Measurements from ENCODE around the gene CYB561D2.

Gene CYB561D2

DNA sequence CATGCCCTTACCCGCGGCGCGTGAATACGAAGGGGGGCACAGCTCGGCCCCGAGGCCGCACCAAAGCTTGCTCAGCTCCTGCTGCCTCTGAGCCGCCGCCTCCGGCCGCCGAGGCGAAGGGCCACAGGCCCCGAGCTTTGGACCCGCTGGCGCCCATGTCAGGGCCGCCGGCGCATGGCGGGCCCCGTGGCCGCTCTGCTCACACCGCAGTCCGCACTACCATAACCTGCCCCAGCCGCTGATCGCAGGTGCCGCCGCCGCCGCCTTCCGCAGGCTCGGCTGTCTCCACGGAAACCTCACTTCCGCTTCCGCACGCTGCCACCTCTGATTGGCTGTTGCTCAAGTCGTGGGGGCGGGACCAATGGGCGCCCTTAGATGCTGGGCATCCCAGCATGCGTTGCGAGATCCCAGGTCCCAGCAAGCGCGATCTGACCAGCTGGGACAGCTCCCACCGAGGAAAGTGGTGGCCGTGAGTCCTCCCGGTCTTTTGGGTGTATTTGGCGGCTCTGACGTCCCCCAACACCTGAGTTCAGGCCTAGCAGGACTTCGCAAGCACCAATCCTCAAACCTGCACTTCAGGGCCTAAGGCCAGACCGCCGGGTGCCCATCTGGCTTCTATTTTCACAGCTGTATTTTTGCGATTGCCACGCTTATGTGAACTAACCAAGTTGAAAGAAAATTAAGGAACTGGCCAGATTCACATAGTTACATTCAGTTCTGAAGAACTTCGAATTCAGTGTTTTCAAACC is 22.5 kb upstream of the CYB561D2 start, which contains the start of gene TUSC2:
Gene TUSC2, minus strand, starts transcription at position 281 of the 749 bp plus-strand sequence. Its CDS starts 124 bp downstream, at position 157.
- DNase-seq (peak; percentile 92), ATAC-seq (replicated peaks) (peak; percentile 94 to 96)
- Mint-ChIP-seq H3K4me3 (peak within 1 kb of the TSS; percentile 93 to 95), H3K9me3 (no peaks in the 10 kb centered on the region), H3K4me1 (peaks cover 21 to 72% of the 10 kb centered on the region in 2 donors), H3K27me3 (no peaks in the 10 kb centered on the region), H3K27ac (peak within 1 kb of the TSS; percentile 94), H3K36me3 (peaks cover 32 to 43% of the 10 kb centered on the region in 2 donors)

DNA sequence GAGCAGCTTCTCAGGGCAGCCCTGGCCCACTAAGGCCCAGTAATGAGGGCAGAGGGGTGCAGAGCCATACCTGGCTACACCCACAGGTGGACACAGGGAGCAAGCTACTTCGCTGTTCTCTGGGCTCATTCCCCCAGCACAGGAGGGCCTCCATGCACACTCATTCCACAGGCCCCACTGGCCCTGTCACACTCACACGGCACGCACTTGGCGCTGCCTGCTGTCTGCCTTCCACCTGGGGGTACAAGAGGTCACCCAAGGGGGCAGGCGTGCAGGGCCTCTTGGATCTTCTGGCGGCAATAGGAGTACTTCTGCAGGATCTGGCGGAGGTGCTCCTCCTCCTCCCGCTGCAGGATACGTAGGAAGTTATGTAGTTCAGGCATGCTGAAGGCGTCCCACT is 20.3 kb upstream of the CYB561D2 start:
- no peak overlapping the region for H3K27ac Mint-ChIP-seq
- H3K4me1 Mint-ChIP-seq = peaks cover 25 to 69% of the 10 kb centered on the region in 2 donors
- ATAC-seq (replicated peaks) (no peak), DNase-seq (no peak)
- peaks cover 36 to 39% of the 10 kb centered on the region in 2 donors for H3K36me3 Mint-ChIP-seq
- H3K27me3 Mint-ChIP-seq = no peaks in the 10 kb centered on the region
- H3K4me3 Mint-ChIP-seq = no peak overlapping the region
- no peaks in the 10 kb centered on the region for H3K9me3 Mint-ChIP-seq

DNA sequence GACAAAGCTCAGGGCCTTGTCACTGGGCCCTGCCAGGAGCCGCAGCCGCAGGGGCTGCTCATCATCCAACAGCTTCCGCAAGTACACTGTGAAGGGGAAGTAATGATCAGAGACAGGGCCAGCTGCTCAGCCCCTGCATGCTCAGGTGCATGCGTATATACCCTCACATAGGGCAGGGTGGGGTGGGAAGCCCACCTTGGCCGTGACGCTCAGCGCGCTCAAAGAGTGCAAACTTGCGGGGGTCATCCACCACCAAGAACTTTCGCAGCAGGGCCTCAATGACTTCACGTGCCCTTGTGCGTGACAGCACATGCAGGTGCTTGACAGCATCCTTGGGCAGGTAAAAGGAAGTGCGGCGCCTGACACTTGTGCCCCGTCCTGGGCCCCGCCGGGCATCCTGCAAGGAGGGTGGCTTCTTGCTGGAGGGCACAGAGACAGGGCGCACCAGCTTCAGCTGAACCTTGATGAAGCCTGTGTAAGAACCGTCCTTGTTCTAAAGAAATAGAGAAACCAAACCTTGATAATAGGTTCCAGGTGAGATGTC is 19.2 kb upstream of the CYB561D2 start:
- no peaks in the 10 kb centered on the region for H3K9me3 Mint-ChIP-seq
- H3K27me3 Mint-ChIP-seq = no peaks in the 10 kb centered on the region
- DNase-seq = no peak
- no peak overlapping the region for H3K4me3 Mint-ChIP-seq
- no peak for ATAC-seq (replicated peaks)
- H3K36me3 Mint-ChIP-seq = peaks cover 35 to 45% of the 10 kb centered on the region in 2 donors
- H3K4me1 Mint-ChIP-seq = peaks cover 29 to 69% of the 10 kb centered on the region in 2 donors
- H3K27ac Mint-ChIP-seq = no peak overlapping the region

DNA sequence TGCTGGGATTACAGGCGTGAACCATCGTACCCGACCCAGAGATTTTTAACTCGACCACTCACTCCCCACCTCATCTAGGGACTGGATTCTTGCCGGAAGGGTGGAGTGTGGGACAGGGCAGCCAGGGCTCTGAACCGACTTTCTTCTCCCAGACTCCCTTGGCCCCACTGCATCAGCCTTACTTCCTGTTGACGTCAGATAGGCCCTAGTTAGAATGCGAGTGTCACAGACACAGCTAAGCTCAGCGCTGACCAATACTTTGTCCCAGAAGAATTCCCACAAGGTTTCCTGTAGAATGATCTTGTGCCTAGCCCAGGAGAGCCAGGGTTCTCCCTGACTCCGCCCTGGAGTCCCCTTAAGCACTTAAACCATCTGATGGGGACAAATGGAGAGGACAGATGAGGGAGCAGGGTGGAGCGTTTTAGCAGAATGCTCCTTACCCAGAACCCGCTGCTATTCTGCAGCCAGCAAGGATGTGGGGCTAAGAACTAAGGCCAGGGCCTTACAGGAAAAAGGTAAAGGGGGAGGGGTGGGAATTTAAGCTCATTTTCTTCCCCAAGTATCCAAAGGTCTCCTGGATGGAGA is 16.8 kb upstream of the CYB561D2 start:
- no peak for DNase-seq
- peaks cover 30 to 60% of the 10 kb centered on the region in 2 donors for H3K4me1 Mint-ChIP-seq
- peak overlapping the region in 1 of 2 donors; percentile 39 for H3K4me3 Mint-ChIP-seq
- no peaks in the 10 kb centered on the region for H3K27me3 Mint-ChIP-seq
- peak overlapping the region; percentile 14 for H3K27ac Mint-ChIP-seq
- H3K36me3 Mint-ChIP-seq = peaks cover 45 to 52% of the 10 kb centered on the region in 2 donors
- ATAC-seq (replicated peaks) = no peak
- H3K9me3 Mint-ChIP-seq = no peaks in the 10 kb centered on the region

DNA sequence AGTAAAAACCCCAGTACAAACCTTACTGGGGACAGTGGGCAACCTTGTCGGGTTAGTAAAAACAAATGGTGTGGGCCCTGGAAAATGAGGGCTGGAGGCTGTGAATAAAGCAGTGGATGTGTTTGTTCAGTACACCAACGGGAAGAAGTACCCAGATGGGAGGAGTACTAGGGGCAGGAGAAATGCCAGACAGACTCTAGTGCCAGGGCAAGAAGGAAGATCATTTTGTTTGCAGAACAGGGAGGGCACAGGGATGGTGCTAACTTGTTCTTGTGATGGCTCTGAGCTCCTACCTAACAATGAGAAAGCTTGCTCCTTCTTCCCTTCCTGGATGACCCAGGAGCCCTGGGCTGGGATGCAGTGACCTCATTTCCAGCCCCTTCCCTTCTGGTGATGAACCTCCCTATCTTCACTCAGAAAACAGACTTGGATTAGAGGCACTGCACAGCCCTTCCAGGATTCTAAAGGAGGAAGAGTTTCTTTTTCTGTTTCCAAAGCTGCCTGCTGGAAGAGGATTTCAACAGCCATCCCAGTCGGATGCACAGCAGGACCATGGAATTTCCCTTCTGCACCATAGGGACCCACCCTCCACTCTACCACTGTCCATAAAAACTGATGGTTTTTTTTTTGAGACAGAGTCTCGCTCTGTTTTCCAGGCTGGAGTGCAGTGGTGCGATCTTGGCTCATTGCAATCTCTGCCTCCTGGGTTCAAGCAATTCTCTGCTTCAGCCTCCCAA is 16.2 kb upstream of the CYB561D2 start:
- no peaks in the 10 kb centered on the region for H3K27me3 Mint-ChIP-seq
- H3K36me3 Mint-ChIP-seq = peaks cover 43 to 57% of the 10 kb centered on the region in 2 donors
- DNase-seq = no peak
- peaks cover 34 to 61% of the 10 kb centered on the region in 2 donors for H3K4me1 Mint-ChIP-seq
- no peak overlapping the region for H3K4me3 Mint-ChIP-seq
- no peak for ATAC-seq (replicated peaks)
- H3K9me3 Mint-ChIP-seq = no peaks in the 10 kb centered on the region
- peak overlapping the region; percentile 14 for H3K27ac Mint-ChIP-seq

DNA sequence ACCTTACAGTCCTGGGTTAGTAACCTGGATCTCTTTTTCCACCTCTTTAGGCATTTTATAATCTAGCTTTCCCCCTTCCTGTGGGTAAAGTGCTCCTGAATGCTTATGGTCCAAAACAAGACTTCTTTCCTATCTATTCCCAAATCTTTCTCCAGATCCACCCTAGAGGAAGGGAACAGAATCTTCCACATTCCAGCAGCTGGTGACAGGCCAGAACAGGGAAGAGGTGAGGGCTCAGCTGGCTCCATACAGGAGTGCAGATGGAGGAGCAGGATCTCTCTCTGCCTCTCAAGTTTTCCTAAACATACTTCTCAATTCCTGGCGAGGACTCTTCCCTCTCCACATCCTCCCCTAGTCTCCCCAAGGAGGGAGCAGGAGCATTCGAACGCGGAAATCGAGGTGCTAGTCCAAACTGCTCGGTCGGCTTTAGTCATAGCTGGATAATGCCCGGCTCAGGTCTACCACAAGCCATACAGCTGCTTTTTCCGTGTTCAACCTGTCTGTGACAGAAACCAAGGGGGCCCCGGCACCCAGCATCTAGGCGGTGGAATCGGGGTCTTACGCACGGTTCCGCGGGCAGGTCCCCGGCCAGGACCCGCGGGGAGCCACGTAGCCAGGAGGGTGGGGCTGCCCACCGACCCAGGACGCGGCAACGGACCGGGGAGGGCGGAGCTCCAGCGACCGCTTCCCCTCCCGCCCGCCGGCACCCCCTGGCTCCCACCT is 14.0 kb upstream of the CYB561D2 start:
- Mint-ChIP-seq H3K36me3 (peaks cover 26 to 50% of the 10 kb centered on the region in 2 donors), H3K27ac (peak overlapping the region; percentile 98), H3K27me3 (no peaks in the 10 kb centered on the region), H3K4me1 (peaks cover 34 to 70% of the 10 kb centered on the region in 2 donors), H3K9me3 (no peaks in the 10 kb centered on the region), H3K4me3 (peak overlapping the region; percentile 90 to 94)
- ATAC-seq (replicated peaks) (peak; percentile 33 to 35), DNase-seq (no peak)

DNA sequence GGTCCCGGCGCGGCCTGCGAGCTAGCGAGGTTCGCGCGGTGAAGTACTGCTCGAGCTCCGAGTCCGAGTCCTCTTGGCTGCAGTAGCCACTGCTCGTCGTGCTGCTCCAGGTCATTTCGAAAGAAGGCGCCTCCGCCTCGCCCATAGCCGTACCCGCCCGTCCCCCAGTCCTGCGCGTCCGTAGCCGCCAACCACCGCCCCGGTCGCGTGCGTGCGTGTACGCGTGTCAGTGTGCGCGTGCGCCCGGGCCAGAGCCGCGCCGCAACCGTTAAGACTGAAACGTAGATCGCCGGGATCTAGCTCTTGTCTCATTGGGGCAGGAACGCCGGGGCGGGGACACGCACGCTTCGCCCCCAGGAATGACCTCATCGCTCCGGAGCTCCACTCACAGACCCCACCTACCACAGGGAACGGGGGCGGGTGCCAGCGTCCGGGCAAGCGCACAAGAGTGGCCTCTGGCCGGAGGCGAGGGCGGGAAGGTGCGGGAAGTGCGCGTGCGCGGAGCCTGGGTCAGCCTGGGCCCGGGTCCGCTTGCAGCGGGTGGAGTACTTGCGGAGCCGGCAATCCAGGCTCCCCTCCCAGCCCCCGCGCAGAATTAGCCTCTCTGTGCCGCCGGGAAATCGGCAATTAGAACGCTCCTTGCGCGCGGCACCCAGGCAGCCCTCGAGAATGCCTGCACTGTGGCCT is 13.3 kb upstream of the CYB561D2 start:
- DNase-seq = peak; percentile 99
- ATAC-seq (replicated peaks) = peak; percentile 79 to 82
- Mint-ChIP-seq H3K27ac (peak overlapping the region; percentile 98), H3K4me3 (peak overlapping the region; percentile 90 to 94), H3K36me3 (peaks cover 26 to 50% of the 10 kb centered on the region in 2 donors), H3K9me3 (no peaks in the 10 kb centered on the region), H3K27me3 (no peaks in the 10 kb centered on the region), H3K4me1 (peaks cover 34 to 77% of the 10 kb centered on the region in 2 donors)

DNA sequence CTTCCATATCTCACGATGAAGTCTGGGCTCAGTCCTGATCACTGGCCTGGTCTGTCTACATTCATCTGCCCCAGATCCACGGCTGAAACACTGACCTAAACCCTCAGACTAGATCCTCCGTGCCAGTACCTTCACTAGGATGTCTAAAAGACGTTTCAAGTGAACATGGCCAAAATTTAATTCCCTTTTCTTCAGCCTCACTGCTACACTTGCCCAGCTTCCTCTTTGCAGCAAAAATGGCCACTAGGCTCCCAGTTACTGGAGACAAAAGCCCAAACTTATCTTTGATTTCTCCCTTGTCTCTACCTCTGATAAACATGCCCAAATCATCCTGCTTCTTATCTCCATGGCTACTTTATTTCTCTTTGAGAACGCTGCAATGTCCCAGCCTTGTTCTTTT is 11.7 kb upstream of the CYB561D2 start:
- H3K9me3 Mint-ChIP-seq = no peaks in the 10 kb centered on the region

DNA sequence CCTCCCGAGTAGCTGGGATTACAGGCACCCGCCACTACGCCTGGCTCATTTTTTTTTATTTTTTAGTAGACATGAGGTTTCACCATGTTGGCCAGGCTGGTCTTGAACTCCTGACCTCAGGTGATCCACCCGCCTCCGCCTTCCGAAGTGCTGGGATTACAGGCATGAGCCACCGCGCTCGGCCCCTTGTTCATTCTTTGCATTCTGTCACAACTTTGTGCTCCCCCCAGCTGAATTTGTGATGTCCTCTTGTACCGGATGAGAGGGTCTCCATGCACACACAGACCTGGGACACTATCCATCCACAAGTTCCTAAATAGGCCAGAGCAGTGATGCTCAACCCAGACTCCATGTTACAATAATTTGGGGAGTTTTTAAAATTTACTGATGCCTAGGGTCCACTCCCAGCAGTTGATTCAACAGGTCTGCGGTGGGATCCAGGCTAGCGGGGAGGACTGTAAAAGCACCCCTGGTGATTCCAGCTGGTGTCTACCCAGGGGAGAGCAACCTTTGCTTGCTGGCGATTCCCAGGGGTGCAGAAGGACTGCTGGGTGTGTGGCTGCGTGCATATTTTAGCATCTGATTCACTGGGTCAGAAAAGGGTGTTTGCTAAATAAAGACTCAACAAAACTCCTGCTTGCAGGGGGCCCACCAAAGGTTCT is 11.0 kb upstream of the CYB561D2 start:
- Mint-ChIP-seq H3K36me3 (peaks cover 16 to 42% of the 10 kb centered on the region in 2 donors), H3K4me3 (peak overlapping the region; percentile 90 to 94), H3K4me1 (peaks cover 32 to 74% of the 10 kb centered on the region in 2 donors), H3K27me3 (no peaks in the 10 kb centered on the region), H3K9me3 (no peaks in the 10 kb centered on the region), H3K27ac (peak overlapping the region; percentile 98)
- DNase-seq = no peak
- no peak for ATAC-seq (replicated peaks)

More for the DNA sequence above, 11.7 kb upstream of the CYB561D2 start:
- Mint-ChIP-seq H3K4me1 (peaks cover 37 to 79% of the 10 kb centered on the region in 2 donors), H3K27me3 (no peaks in the 10 kb centered on the region), H3K4me3 (peak overlapping the region; percentile 90 to 94), H3K27ac (peak overlapping the region; percentile 98), H3K36me3 (peaks cover 21 to 47% of the 10 kb centered on the region in 2 donors)
- DNase-seq (no peak), ATAC-seq (replicated peaks) (no peak)

DNA sequence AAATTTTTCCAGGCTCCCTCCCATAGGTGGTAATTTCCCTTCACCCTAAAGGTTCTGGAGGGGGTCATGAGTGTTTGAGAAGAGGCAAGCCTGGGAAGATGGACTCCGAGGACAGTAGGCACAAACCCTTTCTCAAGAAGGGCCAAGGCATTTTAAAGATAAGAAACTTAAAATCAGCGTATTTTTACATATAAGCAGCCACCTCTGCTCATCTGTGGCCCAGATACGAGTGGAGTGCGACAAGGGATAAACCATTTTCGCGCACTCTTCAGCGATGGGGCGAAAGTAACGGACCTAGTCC is 10.6 kb upstream of the CYB561D2 start:
- DNase-seq (no peak), ATAC-seq (replicated peaks) (peak in 1 of 2 donors; percentile 0)
- peaks cover 16 to 42% of the 10 kb centered on the region in 2 donors for H3K36me3 Mint-ChIP-seq
- H3K4me3 Mint-ChIP-seq = peak overlapping the region; percentile 90 to 94
- no peaks in the 10 kb centered on the region for H3K9me3 Mint-ChIP-seq
- H3K27me3 Mint-ChIP-seq = no peaks in the 10 kb centered on the region
- H3K4me1 Mint-ChIP-seq = peaks cover 30 to 74% of the 10 kb centered on the region in 2 donors
- peak overlapping the region; percentile 98 for H3K27ac Mint-ChIP-seq

DNA sequence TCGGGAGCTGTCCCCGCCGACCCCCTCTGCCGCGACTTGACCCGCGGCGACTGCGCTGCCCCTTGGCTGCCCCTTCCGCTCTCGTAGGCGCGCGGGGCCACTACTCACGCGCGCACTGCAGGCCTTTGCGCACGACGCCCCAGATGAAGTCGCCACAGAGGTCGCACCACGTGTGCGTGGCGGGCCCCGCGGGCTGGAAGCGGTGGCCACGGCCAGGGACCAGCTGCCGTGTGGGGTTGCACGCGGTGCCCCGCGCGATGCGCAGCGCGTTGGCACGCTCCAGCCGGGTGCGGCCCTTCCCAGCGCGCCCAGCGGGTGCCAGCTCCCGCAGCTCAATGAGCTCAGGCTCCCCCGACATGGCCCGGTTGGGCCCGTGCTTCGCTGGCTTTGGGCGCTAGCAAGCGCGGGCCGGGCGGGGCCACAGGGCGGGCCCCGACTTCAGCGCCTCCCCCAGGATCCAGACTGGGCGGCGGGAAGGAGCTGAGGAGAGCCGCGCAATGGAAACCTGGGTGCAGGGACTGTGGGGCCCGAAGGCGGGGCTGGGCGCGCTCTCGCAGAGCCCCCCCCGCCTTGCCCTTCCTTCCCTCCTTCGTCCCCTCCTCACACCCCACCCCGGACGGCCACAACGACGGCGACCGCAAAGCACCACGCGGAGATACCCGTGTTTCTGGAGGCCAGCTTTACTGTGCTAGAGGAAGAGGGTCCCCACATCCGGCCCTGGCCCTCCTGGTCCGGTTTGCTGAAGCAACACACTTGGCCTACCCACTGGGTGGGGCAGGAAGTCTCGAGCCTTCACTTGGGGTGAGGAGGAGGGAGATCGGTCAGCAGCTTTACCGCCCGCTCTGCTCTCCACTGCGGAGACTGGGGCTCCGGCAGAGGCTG is 10.0 kb upstream of the CYB561D2 start, which contains the start of gene RASSF1:
Gene RASSF1, minus strand, starts transcription at position 389 of the 882 bp plus-strand sequence. Its CDS starts 31 bp downstream, at position 358.
- DNase-seq (peak; percentile 66), ATAC-seq (replicated peaks) (peak; percentile 35)
- Mint-ChIP-seq H3K4me3 (peak within 1 kb of the TSS; percentile 90 to 94), H3K27me3 (no peaks in the 10 kb centered on the region), H3K36me3 (peaks cover 16 to 36% of the 10 kb centered on the region in 2 donors), H3K4me1 (peaks cover 28 to 74% of the 10 kb centered on the region in 2 donors), H3K9me3 (no peaks in the 10 kb centered on the region), H3K27ac (peak within 1 kb of the TSS; percentile 98)

DNA sequence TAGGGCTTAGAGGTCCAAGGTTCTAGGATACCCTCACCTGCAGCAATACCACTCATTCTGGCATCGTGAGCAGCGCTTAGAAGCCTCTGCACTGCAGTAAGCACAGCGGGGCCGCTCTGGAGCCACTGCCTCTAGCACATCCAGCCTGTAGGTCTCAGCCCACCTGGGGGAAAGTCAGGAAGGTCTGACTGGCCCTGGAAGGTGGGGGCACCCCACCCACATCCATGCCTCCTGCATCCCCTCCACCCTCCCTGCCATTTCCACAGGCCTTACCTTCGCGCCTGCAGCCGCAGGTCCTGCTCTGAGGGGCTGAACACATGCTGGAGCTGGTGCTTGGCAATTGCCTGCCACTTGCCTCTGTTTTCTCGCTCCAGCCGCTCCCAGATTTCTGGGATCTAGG is 9.1 kb upstream of the CYB561D2 start:
- peak overlapping the region; percentile 98 for H3K27ac Mint-ChIP-seq
- peaks cover 12 to 28% of the 10 kb centered on the region in 2 donors for H3K36me3 Mint-ChIP-seq
- H3K4me3 Mint-ChIP-seq = peak overlapping the region; percentile 90 to 94

More for the DNA sequence above, 9.1 kb upstream of the CYB561D2 start:
- ATAC-seq (replicated peaks) (no peak), DNase-seq (no peak)
- Mint-ChIP-seq H3K4me1 (peaks cover 27 to 74% of the 10 kb centered on the region in 2 donors), H3K27me3 (no peaks in the 10 kb centered on the region), H3K9me3 (no peaks in the 10 kb centered on the region)

All from stimulated activated naive B cell treated with anti-CD40 and anti-IgM and Interleukin-4, amounts not matched to agents 10 μg/mL and 1 μg/mL and 100 μg/mL, for 72 hours (primary cell).